ENCODE data around the gene NXN. TPM values are rescaled to one million over a fixed set of nuclear protein-coding genes. Genes with fewer than 3 reads are reported as not detected.

Gene NXN
- total and polyA plus RNA-seq, 2 donors (not counting 1 experiment from before 2014, with no cell fraction given): 0.04 to 0.17 TPM

- H3K27me3 ChIP-seq (replicated peaks in 1 of 4; ENCODE audit: control extremely low read depth in 1 of 4, control insufficient read depth in 3 of 4, insufficient read depth in 4 of 4, low read length in 3 of 4): no peaks in the 10 kb centered on the region
- peaks cover 64% of the 10 kb centered on the region for H3K79me2 ChIP-seq (ENCODE audit: control insufficient read depth, insufficient read depth, low read length)
- H3K36me3 ChIP-seq (replicated peaks in 1 of 2; ENCODE audit: control extremely low read depth in 1 of 2, control insufficient read depth in 1 of 2, extremely low read depth in 1 of 2, insufficient read depth in 2 of 2, low read length in 1 of 2): peaks cover 1 to 46% of the 10 kb centered on the region in 2 experiments
- no peak overlapping the region for H3K4me2 ChIP-seq (replicated peaks; ENCODE audit: low read depth, low read length, poor library complexity, severe bottlenecking)
- Mint-ChIP-seq H3K9me3 (ENCODE audit: insufficient read depth) (no peaks in the 10 kb centered on the region), H3K27me3 (no peaks in the 10 kb centered on the region), H3K4me1 (peaks cover 18% of the 10 kb centered on the region), H3K4me3 (no peak overlapping the region), H3K27ac (no peak overlapping the region)
- H3K4me3 ChIP-seq (ENCODE audit: control extremely low read depth in 1 of 5, extremely low read depth in 1 of 5, insufficient read depth in 1 of 5, low read depth in 2 of 5, low read length in 4 of 5): no peak overlapping the region
- no peaks in the 10 kb centered on the region for H3K9me3 ChIP-seq (ENCODE audit: control extremely low read depth in 1 of 3, control insufficient read depth in 2 of 3, insufficient read depth in 1 of 3, low read length in 2 of 3)
- peaks cover 9% of the 10 kb centered on the region for H4K20me1 ChIP-seq (ENCODE audit: control insufficient read depth, insufficient read depth, low read length, poor library complexity, severe bottlenecking)
- ATAC-seq (ENCODE audit: low read depth) (no peak), DNase-seq (no peak)
- H2AFZ ChIP-seq (ENCODE audit: insufficient read depth, low read depth, low read length, poor library complexity, severe bottlenecking): no peak overlapping the region
- WGBS (ENCODE audit: insufficient coverage): 96% methylated on average over 4 of the region's 11 CpGs
- TF ChIP-seq EZH2 (IDR thresholded peaks at IDR 0.05; ENCODE audit: borderline replicate concordance, insufficient read depth, low read depth, low read length, poor library complexity, severe bottlenecking) (no peak), CTCF (IDR thresholded peaks at IDR 0.05) (no peak)
- H3K4me1 ChIP-seq (ENCODE audit: control insufficient read depth in 2 of 2, insufficient read depth in 2 of 2, low read length in 2 of 2): peaks cover 12 to 16% of the 10 kb centered on the region in 2 donors
- POLR2A ChIA-PET: no interaction called here
- CTCF ChIA-PET: no interaction called here
- no peak overlapping the region for H3K9ac ChIP-seq (ENCODE audit: low read length)
- intact Hi-C loops (cut with micrococcal nuclease): no loop called here
- H3K27ac ChIP-seq (ENCODE audit: low read length in 2 of 2): no peak overlapping the region
These were observed 201.5 kb downstream of the NXN start for GRCh38 chr17:778096-778495.

GRCh38 chr17:774313-774584 is 205.3 kb downstream of the NXN start:
- CTCF ChIA-PET: no interaction called here
- Histone ChIP-seq H3K4me2 (replicated peaks; ENCODE audit: low read depth, low read length, poor library complexity, severe bottlenecking) (no peak overlapping the region), H3K79me2 (ENCODE audit: control insufficient read depth, insufficient read depth, low read length) (peaks cover 28% of the 10 kb centered on the region), H3K27ac (ENCODE audit: low read length in 2 of 2) (no peak overlapping the region), H2AFZ (ENCODE audit: insufficient read depth, low read depth, low read length, poor library complexity, severe bottlenecking) (no peak overlapping the region), H3K4me3 (ENCODE audit: control extremely low read depth in 1 of 5, extremely low read depth in 1 of 5, insufficient read depth in 1 of 5, low read depth in 2 of 5, low read length in 4 of 5) (no peak overlapping the region), H3K27me3 (replicated peaks in 1 of 4; ENCODE audit: control extremely low read depth in 1 of 4, control insufficient read depth in 3 of 4, insufficient read depth in 4 of 4, low read length in 3 of 4) (no peaks in the 10 kb centered on the region), H3K4me1 (ENCODE audit: control insufficient read depth in 2 of 2, insufficient read depth in 2 of 2, low read length in 2 of 2) (no peaks in the 10 kb centered on the region), H3K9ac (ENCODE audit: low read length) (no peak overlapping the region), H3K9me3 (ENCODE audit: control extremely low read depth in 1 of 3, control insufficient read depth in 2 of 3, insufficient read depth in 1 of 3, low read length in 2 of 3) (no peaks in the 10 kb centered on the region), H3K36me3 (replicated peaks in 1 of 2; ENCODE audit: control extremely low read depth in 1 of 2, control insufficient read depth in 1 of 2, extremely low read depth in 1 of 2, insufficient read depth in 2 of 2, low read length in 1 of 2) (peaks cover 14 to 72% of the 10 kb centered on the region in 2 experiments), H4K20me1 (ENCODE audit: control insufficient read depth, insufficient read depth, low read length, poor library complexity, severe bottlenecking) (peaks cover 9% of the 10 kb centered on the region)
- Mint-ChIP-seq H3K27me3 (no peaks in the 10 kb centered on the region), H3K4me3 (no peak overlapping the region), H3K27ac (no peak overlapping the region), H3K9me3 (ENCODE audit: insufficient read depth) (no peaks in the 10 kb centered on the region), H3K4me1 (no peaks in the 10 kb centered on the region)
- intact Hi-C loops (cut with micrococcal nuclease): no loop called here
- WGBS (ENCODE audit: insufficient coverage): 93% methylated on average over 4 of the region's 5 CpGs
- TF ChIP-seq CTCF (IDR thresholded peaks at IDR 0.05) (no peak), EZH2 (IDR thresholded peaks at IDR 0.05; ENCODE audit: borderline replicate concordance, insufficient read depth, low read depth, low read length, poor library complexity, severe bottlenecking) (no peak)
- ATAC-seq (ENCODE audit: low read depth) (no peak), DNase-seq (no peak)
- POLR2A ChIA-PET: no interaction called here

Measured in B cell (primary cell).